HepG2 (cell line): Measurements from ENCODE around the gene PPFIA3. TPM values are rescaled to one million over a fixed set of nuclear protein-coding genes. Genes with fewer than 3 reads are reported as not detected.

Experiments used
- DMAP1 ChIP-seq: IDR thresholded peaks from 2 replicates; pipeline ENCODE4 v1.6.1; 2016
- EEA1 ChIP-seq: sonication (generic); formaldehyde crosslinking; IDR thresholded peaks from 2 replicates; pipeline ENCODE4 v1.5.1; 2020; ENCODE audit warnings: mild to moderate bottlenecking, missing genetic modification reagents, borderline replicate concordance
- HMG20A ChIP-seq: IDR thresholded peaks from 2 replicates; pipeline ENCODE4 v1.6.1; 2016; ENCODE audit warnings: borderline replicate concordance
- IKZF4 ChIP-seq: sonication (generic); formaldehyde crosslinking; IDR thresholded peaks from 2 replicates; pipeline ENCODE4 v1.5.1; 2020; ENCODE audit warnings: borderline replicate concordance, mild to moderate bottlenecking, low read depth, missing genetic modification reagents; ENCODE audit errors: not compliant biosample characterization
- MBD4 ChIP-seq: IDR thresholded peaks from 2 replicates; pipeline ENCODE4 v1.6.1; 2012; ENCODE audit warnings: low read length, inconsistent platforms, borderline replicate concordance
- NFYB ChIP-seq: sonication (generic); formaldehyde crosslinking; IDR thresholded peaks from 2 replicates; pipeline ENCODE4 v1.4.0; 2020; ENCODE audit warnings: missing genetic modification reagents
- SAFB2 ChIP-seq: sonication (generic); formaldehyde crosslinking; IDR thresholded peaks from 2 replicates; pipeline ENCODE4 v1.5.1; 2020; ENCODE audit warnings: missing genetic modification reagents, low read depth, mild to moderate bottlenecking, borderline replicate concordance
- SOX6 ChIP-seq, 2 experiments: fragments of 450-650 bp in 1 of 2; sonication (generic) in 1 of 2; formaldehyde crosslinking in 1 of 2; IDR thresholded peaks; 2 replicates each; pipeline versions ENCODE4 v1.4.0 to v1.6.1; 2017 to 2020; ENCODE audit warnings: antibody characterized with exemption in 1 of 2, mild to moderate bottlenecking in 1 of 2, missing genetic modification reagents in 1 of 2
- SP4 ChIP-seq: sonication (generic); formaldehyde crosslinking; IDR thresholded peaks from 2 replicates; pipeline ENCODE4 v1.8.1; 2023; ENCODE audit warnings: mild to moderate bottlenecking, missing genetic modification reagents
- TAF1 ChIP-seq: sonication (generic); formaldehyde crosslinking; IDR thresholded peaks from 2 replicates; pipeline ENCODE4 v1.4.0; 2020; ENCODE audit warnings: missing genetic modification reagents
- TIGD3 ChIP-seq: sonication (generic); formaldehyde crosslinking; IDR thresholded peaks from 2 replicates; pipeline ENCODE4 v1.5.1; 2020; ENCODE audit warnings: mild to moderate bottlenecking, missing genetic modification reagents, borderline replicate concordance
- WIZ ChIP-seq: sonication (generic); formaldehyde crosslinking; IDR thresholded peaks from 2 replicates; pipeline ENCODE4 v1.5.1; 2020; ENCODE audit warnings: mild to moderate bottlenecking, missing genetic modification reagents
- ZMYM2 ChIP-seq: sonication (generic); formaldehyde crosslinking; IDR thresholded peaks from 2 replicates; pipeline ENCODE4 v1.8.0; 2022; ENCODE audit warnings: mild to moderate bottlenecking, missing genetic modification reagents
- ZNF224 ChIP-seq: sonication (generic); formaldehyde crosslinking; IDR thresholded peaks from 2 replicates; pipeline ENCODE4 v1.5.0; 2020; ENCODE audit warnings: mild to moderate bottlenecking, missing genetic modification reagents
- ZNF282 ChIP-seq: fragments of 450-650 bp; IDR thresholded peaks from 2 replicates; pipeline ENCODE4 v1.6.1; 2018; ENCODE audit not compliant: partially characterized antibody
- ZNF350 ChIP-seq: sonication (generic); formaldehyde crosslinking; IDR thresholded peaks from 2 replicates; pipeline ENCODE4 v1.4.0; 2020; ENCODE audit warnings: mild to moderate bottlenecking, low read depth, missing genetic modification reagents, borderline replicate concordance
- ZNF446 ChIP-seq: sonication (generic); formaldehyde crosslinking; IDR thresholded peaks from 2 replicates; pipeline ENCODE4 v1.5.0; 2020; ENCODE audit warnings: mild to moderate bottlenecking, missing genetic modification reagents
- ZNF503 ChIP-seq: sonication (generic); formaldehyde crosslinking; IDR thresholded peaks from 2 replicates; pipeline ENCODE4 v1.4.0; 2020; ENCODE audit warnings: missing genetic modification reagents
- ZNF546 ChIP-seq: sonication (generic); formaldehyde crosslinking; conservative IDR thresholded peaks from 2 replicates; pipeline ENCODE4 v1.8.1; 2023; ENCODE audit warnings: mild to moderate bottlenecking, missing genetic modification reagents
- ZNF547 ChIP-seq: sonication (generic); formaldehyde crosslinking; IDR thresholded peaks from 2 replicates; pipeline ENCODE4 v1.5.1; 2020; ENCODE audit warnings: mild to moderate bottlenecking, missing genetic modification reagents
- ZNF552 ChIP-seq: sonication (generic); formaldehyde crosslinking; IDR thresholded peaks from 2 replicates; pipeline ENCODE4 v1.9.0; 2022; ENCODE audit warnings: missing genetic modification reagents, mild to moderate bottlenecking, borderline replicate concordance
- ZNF562 ChIP-seq: sonication (generic); formaldehyde crosslinking; IDR thresholded peaks from 2 replicates; pipeline ENCODE4 v1.8.0; 2022; ENCODE audit warnings: missing genetic modification reagents, borderline replicate concordance
- ZNF570 ChIP-seq: sonication (generic); formaldehyde crosslinking; IDR thresholded peaks from 2 replicates; pipeline ENCODE4 v1.4.0; 2020; ENCODE audit warnings: mild to moderate bottlenecking, missing genetic modification reagents, borderline replicate concordance
- ZNF749 ChIP-seq: sonication (generic); formaldehyde crosslinking; IDR thresholded peaks from 2 replicates; pipeline ENCODE4 v1.8.0; 2022; ENCODE audit warnings: mild to moderate bottlenecking, missing genetic modification reagents, moderate library complexity, borderline replicate concordance
- ZNF772 ChIP-seq: sonication (generic); formaldehyde crosslinking; IDR thresholded peaks from 2 replicates; pipeline ENCODE4 v1.5.0; 2020; ENCODE audit warnings: mild to moderate bottlenecking, missing genetic modification reagents
- ZNF780A ChIP-seq: sonication (generic); formaldehyde crosslinking; IDR thresholded peaks from 2 replicates; pipeline ENCODE4 v1.8.0; 2022; ENCODE audit warnings: mild to moderate bottlenecking, missing genetic modification reagents, moderate library complexity
- polyA plus RNA-seq, 8 experiments: library from polyadenylated mRNA; depleted of rRNA in 3 of 8; stranded (reverse) in 7 of 8; unstranded in 1 of 8; fragments of >200 nt; fragmentation: Illumina TruSeq in 4 of 8; extraction: Trizol in 4 of 8; gene quantifications; 2 replicates each; pipeline versions ENCODE4 v1.2.1 to v1.2.3, GENCODE V29; 2011 to 2016; ENCODE audit warnings: low read depth in 4 of 8, missing spikeins in 1 of 8, mixed read lengths in 1 of 8; ENCODE audit not compliant: insufficient read depth in 1 of 8
- total RNA-seq, 5 experiments: library from RNA; depleted of rRNA; stranded (reverse); fragments of >200 nt; fragmentation: Illumina TruSeq; extraction: Trizol; gene quantifications; 2 replicates each; pipeline ENCODE4 v1.2.3, GENCODE V29; 2016; ENCODE audit warnings: low read depth in 1 of 5

PPFIA3 gene
- total and polyA plus RNA-seq, 2 of the 13 experiments (the other 11 are each of a cell fraction or from before 2014, with no cell fraction given): 6.7 to 8.6 TPM

- TF ChIP-seq TIGD3 (CRISPR knock-in tag) (peak; percentile 75; the same call in 1 of the 2 replicates), SOX6 (IDR thresholded peaks at IDR 0.05) (no peak), SOX6 (CRISPR knock-in tag; IDR thresholded peaks at IDR 0.05) (peak; percentile 67), IKZF4 (CRISPR knock-in tag) (peak; percentile 30), ZNF446 (CRISPR knock-in tag) (no peak), ZNF546 (CRISPR knock-in tag) (no peak), EEA1 (peak; percentile 80; the same call in 1 of the 2 replicates), ZNF749 (0 out of 2 replicates have a peak, but pooled peaks have one; percentile 41), ZNF772 (peak; percentile 85), MBD4 (no peak), ZNF503 (CRISPR knock-in tag) (peak; percentile 71), ZNF282 (no peak), ZNF780A (no peak), ZNF570 (CRISPR knock-in tag) (no peak), ZNF552 (CRISPR knock-in tag) (no peak; the same call in none of the 2 replicates), ZNF562 (CRISPR knock-in tag) (no peak), ZMYM2 (CRISPR knock-in tag) (no peak), NFYB (CRISPR knock-in tag) (peak; percentile 27; the same call in 1 of the 2 replicates), ZNF350 (CRISPR knock-in tag) (peak; percentile 65), ZNF224 (CRISPR knock-in tag) (0 out of 2 replicates have a peak, but pooled peaks have one; percentile 53), ZNF547 (CRISPR knock-in tag) (no peak; the same call in 1 of the 2 replicates), SAFB2 (CRISPR knock-in tag) (peak; percentile 83; the same call in 1 of the 2 replicates), DMAP1 (peak; percentile 99), HMG20A (CRISPR knock-in tag) (no peak), TAF1 (CRISPR knock-in tag) (peak; percentile 99), SP4 (peak; percentile 96), WIZ (CRISPR knock-in tag) (0 out of 2 replicates have a peak, but pooled peaks have one; percentile 24)
These were observed 34.1 kb upstream of the PPFIA3 start, which contains the start of gene SNRNP70 (continued) for GRCh38 chr19:49085020-49085867.
